Astrocyte of the cerebellum (primary cell): ENCODE measurements around the gene EIPR1.

Source experiments
- DNase-seq: peaks from one replicate; pipeline ENCODE4 v3.0.0-alpha.2; 2011; ENCODE audit warnings: low read depth
- H3K4me3 ChIP-seq: 2 replicates; pipeline ENCODE4 v1.5.1; 2011; ENCODE audit warnings: mild to moderate bottlenecking, low read depth, low read length, moderate library complexity
- in situ Hi-C: cut with HindIII; loops from 2 replicates; pipeline ENCODE4 v1.10.0; 2017; ENCODE audit warnings: low sequenced_read_pairs
- TF ChIP-seq, protein P1 (sequence below): IDR thresholded peaks from 2 replicates; pipeline ENCODE4 v1.5.1; 2012; ENCODE audit warnings: low read length, low read depth, moderate library complexity, mild to moderate bottlenecking; ENCODE audit errors: missing control alignments

The EIPR1 gene

DNA sequence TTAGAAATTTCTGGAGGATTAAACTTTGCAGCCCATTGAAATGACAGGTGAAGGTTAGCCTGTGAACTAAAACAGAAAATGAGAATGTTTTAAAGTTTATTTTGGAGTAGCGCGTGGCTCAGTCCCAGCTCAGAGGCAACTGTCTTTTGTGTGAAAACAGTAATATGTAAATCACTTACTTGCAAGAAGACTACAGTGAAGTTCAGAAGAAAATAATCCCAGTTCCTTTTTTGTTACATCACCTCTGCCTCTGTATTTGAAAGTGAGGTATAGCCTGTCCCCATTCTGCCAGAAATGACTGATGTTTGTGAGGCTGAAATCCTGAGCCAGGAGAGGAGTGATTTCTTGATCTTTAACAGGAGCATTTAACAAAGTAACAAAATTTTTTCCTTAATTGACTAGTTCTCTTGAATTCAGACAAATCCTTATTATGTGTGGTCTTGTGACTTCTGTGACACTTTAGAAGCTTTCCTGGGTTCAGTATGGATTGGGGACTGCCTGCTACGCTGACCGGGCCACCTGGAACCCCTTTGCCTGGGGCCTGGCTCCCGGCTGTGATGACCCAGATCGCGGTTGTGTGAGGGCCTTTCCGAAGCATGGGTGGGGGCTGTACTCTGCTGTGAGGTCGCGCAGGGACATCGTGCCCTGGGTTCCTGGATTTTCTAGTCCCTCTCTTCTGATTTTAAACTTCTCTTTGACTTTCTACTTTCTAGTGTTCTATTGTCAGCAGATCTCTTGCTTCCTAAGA, 26.1 kb upstream of the EIPR1 start:
- DNase-seq = no peak
- in situ Hi-C loops = no loop called here
- TF ChIP-seq, protein P1, sequence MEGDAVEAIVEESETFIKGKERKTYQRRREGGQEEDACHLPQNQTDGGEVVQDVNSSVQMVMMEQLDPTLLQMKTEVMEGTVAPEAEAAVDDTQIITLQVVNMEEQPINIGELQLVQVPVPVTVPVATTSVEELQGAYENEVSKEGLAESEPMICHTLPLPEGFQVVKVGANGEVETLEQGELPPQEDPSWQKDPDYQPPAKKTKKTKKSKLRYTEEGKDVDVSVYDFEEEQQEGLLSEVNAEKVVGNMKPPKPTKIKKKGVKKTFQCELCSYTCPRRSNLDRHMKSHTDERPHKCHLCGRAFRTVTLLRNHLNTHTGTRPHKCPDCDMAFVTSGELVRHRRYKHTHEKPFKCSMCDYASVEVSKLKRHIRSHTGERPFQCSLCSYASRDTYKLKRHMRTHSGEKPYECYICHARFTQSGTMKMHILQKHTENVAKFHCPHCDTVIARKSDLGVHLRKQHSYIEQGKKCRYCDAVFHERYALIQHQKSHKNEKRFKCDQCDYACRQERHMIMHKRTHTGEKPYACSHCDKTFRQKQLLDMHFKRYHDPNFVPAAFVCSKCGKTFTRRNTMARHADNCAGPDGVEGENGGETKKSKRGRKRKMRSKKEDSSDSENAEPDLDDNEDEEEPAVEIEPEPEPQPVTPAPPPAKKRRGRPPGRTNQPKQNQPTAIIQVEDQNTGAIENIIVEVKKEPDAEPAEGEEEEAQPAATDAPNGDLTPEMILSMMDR = no peak
- H3K4me3 ChIP-seq = no peak overlapping the region

DNA sequence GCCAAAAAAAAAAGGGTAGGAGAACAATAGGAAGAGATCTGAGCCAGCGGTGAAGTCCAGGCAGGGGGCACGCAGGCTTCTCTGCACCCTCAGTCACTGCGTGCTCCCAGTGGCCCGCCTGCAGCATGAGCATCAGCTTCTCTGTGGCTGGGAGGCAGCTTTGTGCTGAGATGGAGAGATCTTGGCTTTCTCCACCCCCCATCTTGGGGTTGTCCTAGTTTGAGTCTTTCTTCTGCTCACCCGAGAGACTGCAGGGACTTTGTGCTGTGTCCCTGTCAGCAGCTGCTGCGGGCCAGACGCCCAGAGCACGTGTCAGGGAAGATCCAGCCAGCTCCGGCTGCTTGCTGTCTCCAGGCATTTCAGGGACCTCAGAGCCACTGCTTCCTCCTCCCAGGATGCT, 22.2 kb upstream of the EIPR1 start:
- no peak overlapping the region for H3K4me3 ChIP-seq
- in situ Hi-C loops = no loop called here
- no peak for DNase-seq

DNA sequence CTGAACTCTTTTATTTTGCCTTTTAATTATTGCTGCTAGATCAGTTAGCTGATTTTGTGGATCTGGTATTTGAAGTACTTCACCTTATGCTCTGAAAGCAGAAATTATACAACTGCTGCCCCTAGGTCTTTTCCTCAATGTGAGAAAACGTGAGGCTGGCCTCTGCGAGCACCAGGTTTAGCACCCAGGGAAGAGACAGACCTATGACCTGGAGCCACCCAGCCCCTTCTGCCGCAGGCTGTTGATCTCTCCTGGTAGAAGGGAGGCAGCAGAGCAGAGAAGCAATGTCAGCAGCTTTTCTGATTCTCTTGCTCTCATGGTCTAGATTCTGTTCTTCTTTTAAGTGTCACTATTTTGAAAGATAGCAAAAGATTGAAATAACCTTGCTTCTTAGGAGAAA, 21.8 kb upstream of the EIPR1 start:
- TF ChIP-seq, protein P1 = no peak
- in situ Hi-C loops = no loop called here
- no peak overlapping the region for H3K4me3 ChIP-seq
- DNase-seq = no peak

More for the DNA sequence above, 22.2 kb upstream of the EIPR1 start:
- TF ChIP-seq, protein P1 = no peak

DNA sequence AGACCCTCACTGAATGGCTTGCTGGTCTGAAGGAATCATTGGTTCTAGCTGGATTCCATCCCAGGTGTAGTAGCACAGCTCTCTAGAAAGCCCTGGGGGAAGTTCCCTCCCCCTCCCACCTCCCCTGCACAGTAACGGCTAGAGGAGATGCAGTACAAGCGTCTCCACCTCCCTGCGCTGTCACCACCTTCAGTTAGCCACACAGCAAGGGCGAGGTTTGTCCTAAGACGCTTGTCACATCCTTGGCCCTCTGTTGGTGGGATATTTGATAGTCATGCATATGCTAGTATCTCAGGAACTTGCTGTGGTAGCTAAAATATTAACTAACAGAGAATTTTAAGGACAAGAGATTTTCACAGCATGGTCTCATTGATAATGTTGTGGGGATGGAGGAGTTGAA, 21.2 kb upstream of the EIPR1 start:
- TF ChIP-seq, protein P1 = no peak
- in situ Hi-C loops = no loop called here
- DNase-seq = no peak
- no peak overlapping the region for H3K4me3 ChIP-seq

DNA sequence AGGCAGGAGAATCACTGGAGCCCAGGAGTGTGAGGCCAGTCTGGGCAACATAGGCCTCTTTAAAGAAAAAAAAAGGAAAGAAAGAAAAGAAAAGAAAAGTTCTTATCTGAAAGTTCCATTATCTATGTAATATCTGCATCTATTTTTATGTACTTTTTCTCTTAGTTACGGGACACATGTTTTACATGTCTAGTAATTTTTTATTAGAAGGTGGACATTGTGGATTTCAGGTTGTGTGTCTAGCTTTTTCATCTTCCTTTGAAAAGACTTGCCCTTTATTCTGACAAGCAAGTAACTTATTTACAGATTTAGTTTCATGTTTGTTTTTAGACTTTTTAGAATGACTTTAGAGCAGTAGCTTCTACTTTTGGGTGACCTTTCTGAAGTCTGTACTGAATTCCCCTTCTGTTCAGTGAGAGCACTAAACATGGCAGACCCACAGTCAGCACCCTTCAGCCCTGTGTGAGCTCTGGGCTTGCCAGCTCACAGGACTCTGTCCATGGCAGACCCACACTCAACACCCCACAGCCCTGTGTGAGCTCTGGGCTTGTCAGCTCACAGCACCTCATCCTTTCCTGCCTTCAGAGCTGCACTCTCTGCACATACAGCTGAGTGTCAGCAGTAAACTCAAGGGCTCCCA, 19.4 kb upstream of the EIPR1 start:
- no peak for DNase-seq
- in situ Hi-C loops = no loop called here
- TF ChIP-seq, protein P1 = no peak
- H3K4me3 ChIP-seq = no peak overlapping the region

DNA sequence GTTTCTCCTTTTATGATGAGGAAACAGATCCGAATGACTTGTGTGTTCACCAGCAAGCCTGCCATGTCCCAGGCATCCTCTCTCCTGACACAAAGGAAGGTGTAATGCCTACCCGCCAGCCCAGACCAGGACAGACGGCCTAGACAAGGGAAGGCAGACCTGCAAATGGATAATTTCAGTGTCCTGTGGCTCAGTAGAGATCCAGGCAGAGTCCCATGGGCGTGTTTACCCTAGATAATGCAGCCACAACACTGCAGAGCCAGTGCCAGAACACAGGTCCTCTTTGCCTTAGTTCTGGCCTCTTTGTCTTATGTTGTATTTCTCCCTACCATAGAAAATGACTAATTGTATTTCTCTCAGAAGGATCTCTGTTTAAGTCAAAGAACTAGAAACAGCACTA, 14.6 kb upstream of the EIPR1 start:
- in situ Hi-C loops = no loop called here
- TF ChIP-seq, protein P1 = no peak
- DNase-seq = no peak
- no peak overlapping the region for H3K4me3 ChIP-seq
